ENCODE results near the gene CYP8B1. TPM values are rescaled to one million over a fixed set of nuclear protein-coding genes. Genes with fewer than 3 reads are reported as not detected.

Gene CYP8B1
- total RNA-seq, result not detected

DNA sequence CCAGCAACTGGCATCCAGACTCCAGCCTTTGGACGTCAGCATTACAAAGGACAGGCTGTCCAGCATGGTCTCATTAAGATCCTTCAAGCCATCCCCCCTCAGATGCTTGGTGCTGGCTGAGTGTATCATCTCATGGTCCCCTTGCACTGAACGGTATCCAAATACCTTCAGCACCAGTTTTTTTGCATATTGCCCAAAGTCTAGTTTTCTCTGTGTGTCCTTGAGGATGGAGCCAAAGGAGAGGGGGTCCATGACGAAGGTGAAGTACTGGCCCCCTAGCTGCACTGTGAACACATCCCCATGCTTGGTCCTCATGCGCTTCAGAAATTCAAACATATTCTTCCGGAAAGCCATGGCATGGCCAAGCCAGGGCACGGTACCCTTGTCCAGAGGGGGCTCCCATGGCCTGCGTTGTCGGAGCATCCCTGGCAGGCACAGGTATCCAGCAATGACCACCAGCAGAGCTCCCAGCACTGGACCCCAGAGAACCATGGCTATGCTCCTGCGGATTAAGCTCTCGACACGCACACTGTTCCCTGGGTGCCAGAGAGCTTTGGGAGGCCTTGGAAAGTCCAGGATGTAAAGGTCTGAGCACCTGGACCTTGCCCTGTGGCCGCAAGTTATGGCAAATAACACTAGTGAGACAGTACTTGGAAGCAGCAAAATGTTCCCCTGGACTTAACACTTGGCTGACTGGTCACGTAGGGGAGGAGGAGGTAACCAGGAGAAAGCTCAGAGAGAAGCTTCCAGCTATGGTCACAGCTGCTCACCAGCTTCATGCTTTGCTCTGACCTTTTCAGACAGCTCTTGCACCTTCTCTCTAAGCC is at the start of gene CYP8B1:
Gene CYP8B1 (minus strand): TSS at position 555 of the 827 bp plus-strand sequence. CDS start 63 bp downstream, at position 492.
- TF ChIP-seq POLR2A (IDR thresholded peaks at IDR 0.05), result no peak
- TF ChIP-seq, protein P1, sequence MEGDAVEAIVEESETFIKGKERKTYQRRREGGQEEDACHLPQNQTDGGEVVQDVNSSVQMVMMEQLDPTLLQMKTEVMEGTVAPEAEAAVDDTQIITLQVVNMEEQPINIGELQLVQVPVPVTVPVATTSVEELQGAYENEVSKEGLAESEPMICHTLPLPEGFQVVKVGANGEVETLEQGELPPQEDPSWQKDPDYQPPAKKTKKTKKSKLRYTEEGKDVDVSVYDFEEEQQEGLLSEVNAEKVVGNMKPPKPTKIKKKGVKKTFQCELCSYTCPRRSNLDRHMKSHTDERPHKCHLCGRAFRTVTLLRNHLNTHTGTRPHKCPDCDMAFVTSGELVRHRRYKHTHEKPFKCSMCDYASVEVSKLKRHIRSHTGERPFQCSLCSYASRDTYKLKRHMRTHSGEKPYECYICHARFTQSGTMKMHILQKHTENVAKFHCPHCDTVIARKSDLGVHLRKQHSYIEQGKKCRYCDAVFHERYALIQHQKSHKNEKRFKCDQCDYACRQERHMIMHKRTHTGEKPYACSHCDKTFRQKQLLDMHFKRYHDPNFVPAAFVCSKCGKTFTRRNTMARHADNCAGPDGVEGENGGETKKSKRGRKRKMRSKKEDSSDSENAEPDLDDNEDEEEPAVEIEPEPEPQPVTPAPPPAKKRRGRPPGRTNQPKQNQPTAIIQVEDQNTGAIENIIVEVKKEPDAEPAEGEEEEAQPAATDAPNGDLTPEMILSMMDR (IDR thresholded peaks at IDR 0.05), result no peak
- no peak for TF ChIP-seq POLR2AphosphoS5 (IDR thresholded peaks at IDR 0.05; ENCODE audit: insufficient read depth in 1 of 2, low read depth in 1 of 2)
- no peak within 1 kb of the TSS for H3K4me3 ChIP-seq
- no peaks in the 10 kb centered on the region for H3K9me3 ChIP-seq
- no peaks in the 10 kb centered on the region for H3K27me3 ChIP-seq
- intact Hi-C loops (cut with DNase I), result no loop called here
- no peaks in the 10 kb centered on the region for H3K36me3 ChIP-seq
- H3K27ac ChIP-seq, result no peak within 1 kb of the TSS
- peaks cover 2% of the 10 kb centered on the region for H3K4me1 ChIP-seq
- DNase-seq (ENCODE audit: extremely low spot score in 2 of 2), result peak in 1 of 2 donors; percentile 91

GRCh38 chr3:42923606-42924005 is 47.9 kb upstream of the CYP8B1 start:
- H3K9me3 ChIP-seq, result no peaks in the 10 kb centered on the region
- H3K27me3 ChIP-seq, result no peaks in the 10 kb centered on the region
- intact Hi-C loops (cut with DNase I), result no loop called here
- H3K4me1 ChIP-seq, result no peaks in the 10 kb centered on the region
- no peak overlapping the region for H3K4me3 ChIP-seq
- no peak overlapping the region for H3K27ac ChIP-seq
- no peak for TF ChIP-seq POLR2AphosphoS5 (IDR thresholded peaks at IDR 0.05; ENCODE audit: insufficient read depth in 1 of 2, low read depth in 1 of 2)
- no peak for DNase-seq (ENCODE audit: extremely low spot score in 2 of 2)
- no peaks in the 10 kb centered on the region for H3K36me3 ChIP-seq

DNA sequence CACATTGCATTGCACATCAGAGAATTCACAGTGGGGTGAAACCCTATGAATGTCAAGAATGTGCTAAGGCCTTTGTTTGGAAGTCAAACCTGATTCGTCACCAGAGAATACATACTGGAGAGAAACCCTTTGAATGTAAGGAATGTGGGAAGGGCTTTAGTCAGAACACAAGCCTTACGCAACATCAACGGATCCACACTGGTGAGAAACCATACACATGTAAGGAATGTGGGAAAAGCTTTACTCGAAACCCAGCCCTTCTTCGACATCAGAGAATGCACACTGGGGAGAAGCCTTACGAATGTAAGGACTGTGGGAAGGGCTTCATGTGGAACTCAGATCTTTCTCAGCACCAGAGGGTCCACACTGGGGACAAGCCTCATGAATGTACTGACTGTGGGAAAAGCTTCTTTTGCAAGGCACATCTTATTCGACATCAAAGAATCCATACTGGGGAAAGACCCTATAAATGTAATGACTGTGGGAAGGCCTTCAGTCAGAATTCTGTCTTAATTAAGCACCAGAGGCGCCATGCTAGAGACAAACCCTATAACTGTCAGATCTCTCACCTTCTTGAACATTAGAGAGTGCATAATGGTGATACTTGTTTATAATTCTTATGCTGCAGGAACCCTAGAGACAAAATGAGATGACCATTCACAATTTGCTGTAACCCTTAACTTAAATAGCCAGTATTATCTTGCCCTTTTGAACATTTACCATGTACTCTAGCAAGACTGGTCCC is 39.3 kb upstream of the CYP8B1 start:
- peaks cover 5 to 48% of the 10 kb centered on the region in 2 donors for H3K36me3 ChIP-seq
- H3K4me1 ChIP-seq, result no peaks in the 10 kb centered on the region
- H3K9me3 ChIP-seq, result peaks cover 46% of the 10 kb centered on the region
- no peaks in the 10 kb centered on the region for H3K27me3 ChIP-seq
- no peak for TF ChIP-seq POLR2A (IDR thresholded peaks at IDR 0.05)
- TF ChIP-seq, protein P1 (IDR thresholded peaks at IDR 0.05), result no peak
- TF ChIP-seq POLR2AphosphoS5 (IDR thresholded peaks at IDR 0.05; ENCODE audit: insufficient read depth in 1 of 2, low read depth in 1 of 2), result no peak
- no peak overlapping the region for H3K27ac ChIP-seq
- peak in 1 of 2 donors; percentile 81 for DNase-seq (ENCODE audit: extremely low spot score in 2 of 2)
- intact Hi-C loops (cut with DNase I), result no loop called here
- H3K4me3 ChIP-seq, result no peak overlapping the region

DNA sequence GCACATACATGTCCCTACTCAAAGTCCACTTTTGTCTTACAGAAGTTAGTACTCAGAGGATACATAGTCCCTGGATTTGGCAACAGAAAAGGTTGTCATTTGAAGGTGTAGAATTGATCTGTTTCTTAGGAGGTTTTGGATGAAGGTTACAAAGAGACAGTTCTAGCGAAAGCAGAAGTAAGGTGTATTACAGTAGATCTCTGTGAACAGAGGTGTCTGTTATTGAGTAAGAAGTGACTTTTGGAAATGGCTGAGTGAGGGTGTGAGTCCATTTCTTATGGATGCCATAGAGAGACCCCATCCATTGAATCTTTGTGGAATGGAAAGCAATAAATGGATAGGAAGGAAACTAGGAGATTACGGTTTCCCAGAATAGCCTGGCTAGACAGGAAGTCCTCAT is 35.9 kb upstream of the CYP8B1 start:
- TF ChIP-seq POLR2AphosphoS5 (IDR thresholded peaks at IDR 0.05; ENCODE audit: insufficient read depth in 1 of 2, low read depth in 1 of 2), result no peak
- peaks cover 5 to 68% of the 10 kb centered on the region in 2 donors for H3K36me3 ChIP-seq
- H3K27me3 ChIP-seq, result no peaks in the 10 kb centered on the region
- intact Hi-C loops (cut with DNase I), result no loop called here
- H3K4me1 ChIP-seq, result peaks cover 15% of the 10 kb centered on the region
- no peak for DNase-seq (ENCODE audit: extremely low spot score in 2 of 2)
- H3K9me3 ChIP-seq, result peaks cover 34% of the 10 kb centered on the region
- H3K27ac ChIP-seq, result no peak overlapping the region
- no peak overlapping the region for H3K4me3 ChIP-seq

- Histone ChIP-seq H3K27me3 (no peaks in the 10 kb centered on the region), H3K9me3 (peaks cover 10% of the 10 kb centered on the region), H3K36me3 (peaks cover 5 to 48% of the 10 kb centered on the region in 2 donors), H3K27ac (no peak overlapping the region), H3K4me3 (no peak overlapping the region), H3K4me1 (peaks cover 25% of the 10 kb centered on the region)
- TF ChIP-seq POLR2A (IDR thresholded peaks at IDR 0.05), result no peak
- TF ChIP-seq, protein P1 (IDR thresholded peaks at IDR 0.05), result no peak
- no peak for TF ChIP-seq POLR2AphosphoS5 (IDR thresholded peaks at IDR 0.05; ENCODE audit: insufficient read depth in 1 of 2, low read depth in 1 of 2)
- peak in 1 of 2 donors; percentile 42 for DNase-seq (ENCODE audit: extremely low spot score in 2 of 2)
- intact Hi-C loops (cut with DNase I), result no loop called here
Observed at GRCh38 chr3:42908675-42909074, 33.0 kb upstream of the CYP8B1 start.
